ENCODE data around the gene LAMB1. TPM values are rescaled to one million over a fixed set of nuclear protein-coding genes. Genes with fewer than 3 reads are reported as not detected.

LAMB1 gene
- total and polyA plus RNA-seq, 2 of the 13 experiments (the other 11 are each of a cell fraction or from before 2014, with no cell fraction given): 109 to 124 TPM

DNA sequence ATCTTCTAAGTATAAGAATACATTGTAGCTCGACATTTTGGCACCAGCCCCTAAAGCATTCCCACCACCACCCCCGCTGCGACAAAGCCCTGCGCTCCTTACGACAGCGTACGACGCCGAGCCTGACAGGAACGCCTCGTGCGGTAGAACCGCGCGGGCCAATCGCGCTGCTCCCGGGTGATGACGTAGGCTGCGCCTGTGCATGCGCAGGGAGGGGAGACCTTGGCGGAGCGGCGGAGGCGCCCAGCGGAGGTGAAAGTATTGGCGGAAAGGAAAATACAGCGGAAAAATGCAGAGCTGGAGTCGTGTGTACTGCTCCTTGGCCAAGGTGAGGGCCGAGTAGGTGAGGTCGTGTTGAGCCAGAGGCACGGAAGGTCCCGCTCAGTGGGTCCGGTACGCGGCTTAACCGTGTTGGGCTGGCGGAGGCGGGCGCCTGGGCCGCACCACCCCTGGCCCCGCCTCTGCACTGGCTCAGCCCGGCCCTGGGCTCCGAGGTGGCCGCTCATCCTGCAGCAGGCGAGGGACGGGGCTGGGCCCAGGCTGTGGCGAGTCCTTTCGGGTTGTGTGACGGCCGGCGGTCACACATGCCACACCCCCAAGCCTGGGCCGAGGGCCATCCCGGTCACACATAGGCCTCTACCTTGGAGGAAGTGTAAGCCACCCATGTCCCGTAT, 111.9 kb downstream of the LAMB1 start, which contains the start of gene DLD (continued):
- TF ChIP-seq ZNF572 (CRISPR knock-in tag; IDR thresholded peaks at IDR 0.05) (no peak), ZNF83 (CRISPR knock-in tag; IDR thresholded peaks at IDR 0.05; ENCODE audit: borderline replicate concordance) (peak; percentile 52; the same call in 1 of the 2 replicates), MIXL1 (CRISPR knock-in tag; IDR thresholded peaks at IDR 0.05) (no peak; the same call in 1 of the 2 replicates), ATF1 (CRISPR knock-in tag; IDR thresholded peaks at IDR 0.05) (peak; percentile 93), ZNF256 (CRISPR knock-in tag; conservative IDR thresholded peaks at IDR 0.05) (no peak), ISX (CRISPR knock-in tag; conservative IDR thresholded peaks at IDR 0.05) (no peak), MXD4 (CRISPR knock-in tag; IDR thresholded peaks at IDR 0.05) (peak; percentile 77; the same call in 1 of the 2 replicates), ZNF775 (CRISPR knock-in tag; IDR thresholded peaks at IDR 0.05; ENCODE audit: borderline replicate concordance) (no peak), NFIB (CRISPR knock-in tag; IDR thresholded peaks at IDR 0.05; ENCODE audit: borderline replicate concordance) (no peak), RCOR2 (CRISPR knock-in tag; IDR thresholded peaks at IDR 0.05) (no peak), ZNF782 (CRISPR knock-in tag; IDR thresholded peaks at IDR 0.05; ENCODE audit: borderline replicate concordance) (no peak), ZNF672 (CRISPR knock-in tag; IDR thresholded peaks at IDR 0.05) (no peak; the same call in 1 of the 2 replicates), ZFAT (CRISPR knock-in tag; conservative IDR thresholded peaks at IDR 0.05) (no peak), REPIN1 (CRISPR knock-in tag; IDR thresholded peaks at IDR 0.05; ENCODE audit: borderline replicate concordance, low read depth) (0 out of 2 replicates have a peak, but pooled peaks have one; percentile 75), THAP9 (CRISPR knock-in tag; IDR thresholded peaks at IDR 0.05; ENCODE audit: borderline replicate concordance) (peak; percentile 86), ATF3 (CRISPR knock-in tag; IDR thresholded peaks at IDR 0.05) (no peak), ZNF7 (CRISPR knock-in tag; IDR thresholded peaks at IDR 0.05) (no peak), ZNF570 (CRISPR knock-in tag; IDR thresholded peaks at IDR 0.05; ENCODE audit: borderline replicate concordance) (0 out of 2 replicates have a peak, but pooled peaks have one; percentile 62), ZNF207 (IDR thresholded peaks at IDR 0.05; ENCODE audit: borderline replicate concordance) (no peak), ZNF235 (CRISPR knock-in tag; IDR thresholded peaks at IDR 0.05; ENCODE audit: borderline replicate concordance) (no peak), RBAK (CRISPR knock-in tag; IDR thresholded peaks at IDR 0.05) (no peak), SOX6 (IDR thresholded peaks at IDR 0.05) (no peak), SOX6 (CRISPR knock-in tag; IDR thresholded peaks at IDR 0.05) (peak; percentile 61; the same call in 1 of the 2 replicates), ZNF773 (CRISPR knock-in tag; IDR thresholded peaks at IDR 0.05; ENCODE audit: borderline replicate concordance) (0 out of 2 replicates have a peak, but pooled peaks have one; percentile 47), YY1 (IDR thresholded peaks at IDR 0.05; ENCODE audit: insufficient read depth, insufficient replicate concordance, low read depth, low read length) (peak; percentile 37)
- TF ChIP-seq, protein P1, sequence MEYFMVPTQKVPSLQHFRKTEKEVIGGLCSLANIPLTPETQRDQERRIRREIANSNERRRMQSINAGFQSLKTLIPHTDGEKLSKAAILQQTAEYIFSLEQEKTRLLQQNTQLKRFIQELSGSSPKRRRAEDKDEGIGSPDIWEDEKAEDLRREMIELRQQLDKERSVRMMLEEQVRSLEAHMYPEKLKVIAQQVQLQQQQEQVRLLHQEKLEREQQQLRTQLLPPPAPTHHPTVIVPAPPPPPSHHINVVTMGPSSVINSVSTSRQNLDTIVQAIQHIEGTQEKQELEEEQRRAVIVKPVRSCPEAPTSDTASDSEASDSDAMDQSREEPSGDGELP (IDR thresholded peaks at IDR 0.05; ENCODE audit: borderline replicate concordance, low read depth): no peak; the same call in 1 of the 2 replicates
- TF ChIP-seq, protein P2, sequence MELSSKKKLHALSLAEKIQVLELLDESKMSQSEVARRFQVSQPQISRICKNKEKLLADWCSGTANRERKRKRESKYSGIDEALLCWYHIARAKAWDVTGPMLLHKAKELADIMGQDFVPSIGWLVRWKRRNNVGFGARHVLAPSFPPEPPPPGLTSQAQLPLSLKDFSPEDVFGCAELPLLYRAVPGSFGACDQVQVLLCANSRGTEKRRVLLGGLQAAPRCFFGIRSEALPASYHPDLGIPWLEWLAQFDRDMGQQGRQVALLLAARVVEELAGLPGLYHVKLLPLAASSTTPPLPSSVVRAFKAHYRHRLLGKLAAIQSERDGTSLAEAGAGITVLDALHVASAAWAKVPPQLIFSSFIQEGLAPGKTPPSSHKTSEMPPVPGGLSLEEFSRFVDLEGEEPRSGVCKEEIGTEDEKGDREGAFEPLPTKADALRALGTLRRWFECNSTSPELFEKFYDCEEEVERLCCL (CRISPR knock-in tag; IDR thresholded peaks at IDR 0.05; ENCODE audit: borderline replicate concordance): no peak

All from HepG2 (cell line).